ENCODE measurements around the gene ZNF219. TPM values are rescaled to one million over a fixed set of nuclear protein-coding genes. Genes with fewer than 3 reads are reported as not detected.
A peak's percentile ranks its signal among the peaks of the same experiment; 100 is the strongest.

Gene ZNF219
- total RNA-seq (9.8 TPM), polyA plus RNA-seq (67.1 TPM)

GRCh38 chr14:21098076-21098891, at the start of gene ZNF219:
TSS of gene ZNF219 (minus strand) at chr14:21098655. CDS start at chr14:21093591, 5,064 bp downstream.
- Histone ChIP-seq H3K4me1 (ENCODE audit: insufficient read depth) (peaks cover 3% of the 10 kb centered on the region), H3K4me3 (ENCODE audit: low read depth, low read length) (peak within 1 kb of the TSS; percentile 81), H3K27ac (ENCODE audit: low read depth) (peak within 1 kb of the TSS; percentile 93), H3K36me3 (ENCODE audit: insufficient read depth) (no peaks in the 10 kb centered on the region)
- DNase-seq (ENCODE audit: extremely low spot score): no peak
- WGBS: 1% methylated on average over 68 of the region's 90 CpGs

GRCh38 chr14:21145437-21145836, 47.0 kb upstream of the ZNF219 start:
- DNase-seq (ENCODE audit: extremely low spot score): no peak
- Histone ChIP-seq H3K4me3 (ENCODE audit: low read depth, low read length) (no peak overlapping the region), H3K4me1 (ENCODE audit: insufficient read depth) (no peaks in the 10 kb centered on the region), H3K27ac (ENCODE audit: low read depth) (no peak overlapping the region), H3K36me3 (ENCODE audit: insufficient read depth) (no peaks in the 10 kb centered on the region)

GRCh38 chr14:21142357-21142756, 43.9 kb upstream of the ZNF219 start:
- H3K27ac ChIP-seq (ENCODE audit: low read depth): no peak overlapping the region
- no peak for DNase-seq (ENCODE audit: extremely low spot score)
- H3K4me1 ChIP-seq (ENCODE audit: insufficient read depth): no peaks in the 10 kb centered on the region
- 90% methylated on average over 1 of the region's 1 CpG for WGBS
- H3K36me3 ChIP-seq (ENCODE audit: insufficient read depth): no peaks in the 10 kb centered on the region
- no peak overlapping the region for H3K4me3 ChIP-seq (ENCODE audit: low read depth, low read length)

GRCh38 chr14:21136024-21136423, 37.6 kb upstream of the ZNF219 start:
- no peak for DNase-seq (ENCODE audit: extremely low spot score)
- 18% methylated on average over 1 of the region's 1 CpG for WGBS

GRCh38 chr14:21133901-21134300, 35.4 kb upstream of the ZNF219 start:
- Histone ChIP-seq H3K27ac (ENCODE audit: low read depth) (no peak overlapping the region), H3K4me3 (ENCODE audit: low read depth, low read length) (no peak overlapping the region), H3K36me3 (ENCODE audit: insufficient read depth) (no peaks in the 10 kb centered on the region), H3K4me1 (ENCODE audit: insufficient read depth) (no peaks in the 10 kb centered on the region)
- no peak for DNase-seq (ENCODE audit: extremely low spot score)
- 62% methylated on average over 1 of the region's 1 CpG for WGBS

More at GRCh38 chr14:21136024-21136423, 37.6 kb upstream of the ZNF219 start:
- H3K27ac ChIP-seq (ENCODE audit: low read depth): no peak overlapping the region
- H3K36me3 ChIP-seq (ENCODE audit: insufficient read depth): no peaks in the 10 kb centered on the region
- H3K4me3 ChIP-seq (ENCODE audit: low read depth, low read length): no peak overlapping the region
- H3K4me1 ChIP-seq (ENCODE audit: insufficient read depth): no peaks in the 10 kb centered on the region

GRCh38 chr14:21123429-21123828, 25.0 kb upstream of the ZNF219 start:
- no peak for DNase-seq (ENCODE audit: extremely low spot score)
- H3K27ac ChIP-seq (ENCODE audit: low read depth): no peak overlapping the region
- H3K4me3 ChIP-seq (ENCODE audit: low read depth, low read length): no peak overlapping the region
- H3K4me1 ChIP-seq (ENCODE audit: insufficient read depth): no peaks in the 10 kb centered on the region
- no peaks in the 10 kb centered on the region for H3K36me3 ChIP-seq (ENCODE audit: insufficient read depth)
- 89% methylated on average over 1 of the region's 1 CpG for WGBS

- no peak for DNase-seq (ENCODE audit: extremely low spot score)
- Histone ChIP-seq H3K4me1 (ENCODE audit: insufficient read depth) (no peaks in the 10 kb centered on the region), H3K27ac (ENCODE audit: low read depth) (no peak overlapping the region), H3K4me3 (ENCODE audit: low read depth, low read length) (no peak overlapping the region), H3K36me3 (ENCODE audit: insufficient read depth) (no peaks in the 10 kb centered on the region)
- 66% methylated on average over 1 of the region's 1 CpG for whole genome bisulfite sequencing
Measured at GRCh38 chr14:21121122-21121521, 22.7 kb upstream of the ZNF219 start.

GRCh38 chr14:21120686-21121085, 22.2 kb upstream of the ZNF219 start:
- Histone ChIP-seq H3K4me3 (ENCODE audit: low read depth, low read length) (no peak overlapping the region), H3K4me1 (ENCODE audit: insufficient read depth) (no peaks in the 10 kb centered on the region)
- 78% methylated on average over 6 of the region's 6 CpGs for WGBS

GRCh38 chr14:21118933-21119332, 20.5 kb upstream of the ZNF219 start:
- no peaks in the 10 kb centered on the region for H3K4me1 ChIP-seq (ENCODE audit: insufficient read depth)
- H3K36me3 ChIP-seq (ENCODE audit: insufficient read depth): no peaks in the 10 kb centered on the region
- WGBS: 97% methylated on average over 3 of the region's 3 CpGs
- H3K27ac ChIP-seq (ENCODE audit: low read depth): no peak overlapping the region
- no peak overlapping the region for H3K4me3 ChIP-seq (ENCODE audit: low read depth, low read length)
- no peak for DNase-seq (ENCODE audit: extremely low spot score)

More at GRCh38 chr14:21120686-21121085, 22.2 kb upstream of the ZNF219 start:
- DNase-seq (ENCODE audit: extremely low spot score): no peak
- Histone ChIP-seq H3K36me3 (ENCODE audit: insufficient read depth) (no peaks in the 10 kb centered on the region), H3K27ac (ENCODE audit: low read depth) (no peak overlapping the region)

GRCh38 chr14:21113369-21113768, 14.9 kb upstream of the ZNF219 start:
- DNase-seq (ENCODE audit: extremely low spot score): no peak
- no peaks in the 10 kb centered on the region for H3K36me3 ChIP-seq (ENCODE audit: insufficient read depth)
- no peak overlapping the region for H3K4me3 ChIP-seq (ENCODE audit: low read depth, low read length)
- no peaks in the 10 kb centered on the region for H3K4me1 ChIP-seq (ENCODE audit: insufficient read depth)
- H3K27ac ChIP-seq (ENCODE audit: low read depth): no peak overlapping the region
- 92% methylated on average over 2 of the region's 2 CpGs for WGBS

GRCh38 chr14:21112255-21112654, 13.8 kb upstream of the ZNF219 start:
- H3K4me1 ChIP-seq (ENCODE audit: insufficient read depth): no peaks in the 10 kb centered on the region
- H3K4me3 ChIP-seq (ENCODE audit: low read depth, low read length): no peak overlapping the region
- no peak overlapping the region for H3K27ac ChIP-seq (ENCODE audit: low read depth)
- DNase-seq (ENCODE audit: extremely low spot score): no peak
- no peaks in the 10 kb centered on the region for H3K36me3 ChIP-seq (ENCODE audit: insufficient read depth)
- 79% methylated on average over 4 of the region's 4 CpGs for WGBS

GRCh38 chr14:21109377-21110138, 11.1 kb upstream of the ZNF219 start:
- Histone ChIP-seq H3K36me3 (ENCODE audit: insufficient read depth) (no peaks in the 10 kb centered on the region), H3K4me3 (ENCODE audit: low read depth, low read length) (no peak overlapping the region), H3K27ac (ENCODE audit: low read depth) (no peak overlapping the region), H3K4me1 (ENCODE audit: insufficient read depth) (no peaks in the 10 kb centered on the region)
- DNase-seq (ENCODE audit: extremely low spot score): no peak
- 72% methylated on average over 6 of the region's 6 CpGs for WGBS

- DNase-seq (ENCODE audit: extremely low spot score): no peak
- Histone ChIP-seq H3K36me3 (ENCODE audit: insufficient read depth) (no peaks in the 10 kb centered on the region), H3K27ac (ENCODE audit: low read depth) (no peak overlapping the region), H3K4me1 (ENCODE audit: insufficient read depth) (no peaks in the 10 kb centered on the region), H3K4me3 (ENCODE audit: low read depth, low read length) (no peak overlapping the region)
- WGBS: 92% methylated on average over 4 of the region's 4 CpGs
Measured at GRCh38 chr14:21108791-21109190, 10.3 kb upstream of the ZNF219 start.

GRCh38 chr14:21107283-21107800, 8.9 kb upstream of the ZNF219 start:
- Histone ChIP-seq H3K4me3 (ENCODE audit: low read depth, low read length) (no peak overlapping the region), H3K27ac (ENCODE audit: low read depth) (no peak overlapping the region), H3K36me3 (ENCODE audit: insufficient read depth) (no peaks in the 10 kb centered on the region), H3K4me1 (ENCODE audit: insufficient read depth) (no peaks in the 10 kb centered on the region)
- DNase-seq (ENCODE audit: extremely low spot score): no peak
- WGBS: 44% methylated on average over 5 of the region's 5 CpGs

Measured in urinary bladder (tissue), 4 donors.